Forelimb muscle (tissue), 1 donor: Measurements from ENCODE around the gene CLASP1. TPM values are rescaled to one million over a fixed set of nuclear protein-coding genes. Genes with fewer than 3 reads are reported as not detected.

Experiments used
- DNase-seq: peaks from one replicate; pipeline ENCODE4 v3.0.0-alpha.2; 2013; ENCODE audit warnings: low read depth
- polyA plus RNA-seq: library from polyadenylated mRNA; unstranded; fragments of 120-200 nt; gene quantifications from one replicate; pipeline ENCODE4 v1.2.1, GENCODE V29; 2013; ENCODE audit not compliant: insufficient read length

The CLASP1 gene
- polyA plus RNA-seq, 1 donor: 56.7 TPM

- no peak for DNase-seq
Observed at GRCh38 chr2:121291251-121291580, 358.0 kb downstream of the CLASP1 start.

GRCh38 chr2:121289271-121289670 is 360.0 kb downstream of the CLASP1 start:
- DNase-seq: no peak

GRCh38 chr2:121288454-121289231 is 360.6 kb downstream of the CLASP1 start:
- no peak for DNase-seq

- no peak for DNase-seq
Observed at GRCh38 chr2:121287956-121288355, 361.3 kb downstream of the CLASP1 start.

Other genes starting within 250 kb of the CLASP1 start
- not detected for gene RNU4ATAC, start 118.6 kb downstream of the CLASP1 start, polyA plus RNA-seq
- 53.4 TPM for gene NIFK, start 87.4 kb upstream of the CLASP1 start, polyA plus RNA-seq
- gene TSN, start 106.2 kb upstream of the CLASP1 start, polyA plus RNA-seq: 47.8 TPM